Omental fat pad (tissue), 4 donors: Measurements from ENCODE around the gene TRIM60. TPM values are rescaled to one million over a fixed set of nuclear protein-coding genes. Genes with fewer than 3 reads are reported as not detected.
"Not testable (repeated sequence)": the region's sequence is repeated elsewhere in the genome, so short reads cannot be mapped to it uniquely, and the experiment has no call there.

Experiments
- ATAC-seq: fragments of 150-250 bp; one replicate; pipeline ENCODE4 v1.9.1; 2016; ENCODE audit warnings: mild to moderate bottlenecking, moderate library complexity; ENCODE audit not compliant: low FRiP score
- DNase-seq: peaks from one replicate; pipeline ENCODE4 v3.0.0-alpha.2; 2019; ENCODE audit warnings: low spot score
- total RNA-seq, 4 donors: library from RNA; depleted of rRNA; stranded (reverse); fragments of >200 nt; gene quantifications; one replicate each; pipeline ENCODE4 v1.1.0, GENCODE V29; 2016
- TF ChIP-seq, protein P1 (sequence below), 3 donors: fragments of 450-650 bp; IDR thresholded peaks; one replicate each; pipeline ENCODE4 v1.5.1; 2016 to 2017; ENCODE audit warnings: antibody characterized with exemption in 3 of 3, mild to moderate bottlenecking in 3 of 3, moderate library complexity in 2 of 3

The TRIM60 gene
- total RNA-seq, 4 donors from 2014 or later, result not detected

- TF ChIP-seq, protein P1, sequence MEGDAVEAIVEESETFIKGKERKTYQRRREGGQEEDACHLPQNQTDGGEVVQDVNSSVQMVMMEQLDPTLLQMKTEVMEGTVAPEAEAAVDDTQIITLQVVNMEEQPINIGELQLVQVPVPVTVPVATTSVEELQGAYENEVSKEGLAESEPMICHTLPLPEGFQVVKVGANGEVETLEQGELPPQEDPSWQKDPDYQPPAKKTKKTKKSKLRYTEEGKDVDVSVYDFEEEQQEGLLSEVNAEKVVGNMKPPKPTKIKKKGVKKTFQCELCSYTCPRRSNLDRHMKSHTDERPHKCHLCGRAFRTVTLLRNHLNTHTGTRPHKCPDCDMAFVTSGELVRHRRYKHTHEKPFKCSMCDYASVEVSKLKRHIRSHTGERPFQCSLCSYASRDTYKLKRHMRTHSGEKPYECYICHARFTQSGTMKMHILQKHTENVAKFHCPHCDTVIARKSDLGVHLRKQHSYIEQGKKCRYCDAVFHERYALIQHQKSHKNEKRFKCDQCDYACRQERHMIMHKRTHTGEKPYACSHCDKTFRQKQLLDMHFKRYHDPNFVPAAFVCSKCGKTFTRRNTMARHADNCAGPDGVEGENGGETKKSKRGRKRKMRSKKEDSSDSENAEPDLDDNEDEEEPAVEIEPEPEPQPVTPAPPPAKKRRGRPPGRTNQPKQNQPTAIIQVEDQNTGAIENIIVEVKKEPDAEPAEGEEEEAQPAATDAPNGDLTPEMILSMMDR (IDR thresholded peaks at IDR 0.05), result no peak
- DNase-seq, result no peak
- no peak for ATAC-seq
Measured at GRCh38 chr4:165058666-165059065, 26.9 kb downstream of the TRIM60 start.

DNA sequence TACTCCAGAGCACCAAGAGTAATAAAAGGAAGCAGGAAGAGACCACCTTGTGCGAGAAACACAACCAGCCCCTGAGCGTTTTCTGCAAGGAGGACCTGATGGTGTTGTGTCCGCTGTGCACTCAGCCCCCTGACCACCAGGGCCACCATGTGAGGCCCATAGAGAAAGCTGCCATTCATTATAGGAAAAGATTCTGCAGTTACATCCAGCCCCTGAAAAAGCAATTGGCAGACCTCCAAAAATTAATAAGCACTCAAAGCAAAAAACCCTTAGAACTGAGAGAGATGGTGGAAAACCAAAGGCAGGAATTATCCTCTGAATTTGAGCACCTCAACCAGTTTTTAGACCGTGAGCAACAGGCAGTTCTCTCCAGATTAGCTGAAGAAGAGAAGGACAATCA, 27.6 kb downstream of the TRIM60 start:
- ATAC-seq, result no peak

DNA sequence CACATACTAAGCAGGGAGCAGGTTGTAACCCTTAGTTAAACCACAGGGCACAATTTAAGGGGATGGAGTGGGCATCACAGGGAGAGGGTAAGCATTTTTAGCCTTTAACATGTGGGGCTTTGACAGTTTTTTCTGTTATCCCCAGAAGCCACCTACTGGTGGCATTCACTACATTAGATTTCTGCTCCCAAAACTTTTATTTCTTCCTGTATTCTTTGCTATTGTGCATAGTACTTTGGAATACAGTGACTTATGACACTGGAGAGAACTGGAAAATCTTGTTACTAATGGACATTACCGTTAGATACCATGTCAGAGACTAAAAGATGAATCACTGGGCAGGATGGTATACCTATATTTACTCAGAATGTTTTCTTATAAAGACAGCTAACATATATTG, 29.1 kb downstream of the TRIM60 start:
- no peak for DNase-seq
- TF ChIP-seq, protein P1 (IDR thresholded peaks at IDR 0.05), result no peak

More for the DNA sequence above, 27.6 kb downstream of the TRIM60 start:
- TF ChIP-seq, protein P1 (IDR thresholded peaks at IDR 0.05), result no peak
- no peak for DNase-seq

GRCh38 chr4:165070560-165070959, 38.8 kb downstream of the TRIM60 start:
- TF ChIP-seq, protein P1 (IDR thresholded peaks at IDR 0.05), result no peak
- ATAC-seq (no peak), DNase-seq (no peak)

More for the DNA sequence above, 29.1 kb downstream of the TRIM60 start:
- ATAC-seq, result no peak

- not testable (repeated sequence) for DNase-seq, ATAC-seq
Measured at GRCh38 chr4:165073346-165073745, 41.5 kb downstream of the TRIM60 start.

GRCh38 chr4:165077034-165077578, 45.3 kb downstream of the TRIM60 start:
- ATAC-seq (no peak), DNase-seq (no peak)
- TF ChIP-seq, protein P1 (IDR thresholded peaks at IDR 0.05), result no peak

DNA sequence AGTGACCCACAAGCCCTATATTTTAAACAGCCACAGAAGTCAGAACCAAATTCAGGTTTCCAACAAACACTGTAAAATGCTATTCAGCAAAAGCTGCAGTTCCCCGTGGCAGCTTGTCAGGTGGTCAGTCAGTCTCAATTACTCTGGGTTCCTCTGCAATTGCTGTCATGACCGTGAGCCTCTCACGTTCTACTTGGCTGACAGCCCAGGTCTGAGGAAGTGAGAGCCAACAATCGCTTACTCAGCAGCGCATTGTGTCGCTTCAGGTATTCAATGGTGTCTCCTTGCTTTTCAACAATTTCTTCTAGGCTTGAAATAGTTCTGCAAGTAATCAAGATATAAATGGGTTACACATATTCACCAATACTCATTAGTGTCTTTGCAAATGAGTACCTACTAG, 47.7 kb downstream of the TRIM60 start:
- ATAC-seq (no peak), DNase-seq (no peak)
- TF ChIP-seq, protein P1 (IDR thresholded peaks at IDR 0.05), result no peak

DNA sequence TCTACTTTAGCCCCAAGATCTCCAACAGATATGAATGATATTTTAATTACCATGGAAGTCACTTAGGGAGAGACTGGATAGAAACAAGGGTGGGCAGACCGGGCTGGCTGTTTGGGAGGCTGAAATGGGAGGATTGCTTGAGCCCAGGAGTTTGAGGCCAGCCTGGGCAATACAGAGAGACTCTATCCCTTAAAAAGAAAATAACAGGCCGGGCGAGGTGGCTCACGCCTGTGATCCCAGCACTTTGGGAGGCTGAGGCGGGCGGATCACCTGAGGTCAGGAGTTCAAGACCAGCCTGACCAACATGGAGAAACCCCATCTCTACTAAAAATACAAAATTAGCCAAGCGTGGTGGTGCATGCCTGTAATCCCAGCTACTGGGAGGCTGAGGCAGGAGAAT, 53.0 kb downstream of the TRIM60 start:
- DNase-seq, ATAC-seq: not testable (repeated sequence)
